Karpas-422 (cell line): Measurements from ENCODE around the gene GFRA1. TPM values are rescaled to one million over a fixed set of nuclear protein-coding genes. Genes with fewer than 3 reads are reported as not detected.
"Not testable (repeated sequence)": the region's sequence is repeated elsewhere in the genome, so short reads cannot be mapped to it uniquely, and the experiment has no call there.

ENCODE experiments used
- DNase-seq: peaks from one replicate; pipeline ENCODE4 v3.0.0-alpha.2; 2015
- H2AFZ ChIP-seq: fragments of 200-600 bp; sonication (generic); 2 replicates; pipeline ENCODE4 v1.6.1; 2014; ENCODE audit warnings: antibody characterized with exemption, low read length, mixed read lengths
- H3K27ac ChIP-seq: fragments of 200-600 bp; sonication (generic); 2 replicates; pipeline ENCODE4 v1.5.1; 2014; ENCODE audit warnings: mild to moderate bottlenecking, low read length, moderate library complexity
- H3K27me3 ChIP-seq: fragments of 200-600 bp; sonication (generic); 2 replicates; pipeline ENCODE4 v1.6.1; 2014; ENCODE audit warnings: low read length, mixed read lengths
- H3K36me3 ChIP-seq: fragments of 200-600 bp; sonication (generic); 2 replicates; pipeline ENCODE4 v1.6.1; 2014; ENCODE audit warnings: low read length, mixed read lengths; ENCODE audit not compliant: insufficient read depth
- H3K4me1 ChIP-seq: fragments of 200-600 bp; sonication (generic); 2 replicates; pipeline ENCODE4 v1.6.1; 2014; ENCODE audit warnings: mild to moderate bottlenecking, low read length, mixed read lengths
- H3K4me2 ChIP-seq: fragments of 200-600 bp; sonication (generic); 2 replicates; pipeline ENCODE4 v1.6.1; 2014; ENCODE audit warnings: low read length, low read depth, mild to moderate bottlenecking; ENCODE audit not compliant: poor library complexity, severe bottlenecking
- H3K4me3 ChIP-seq: fragments of 200-600 bp; sonication (generic); 2 replicates; pipeline ENCODE4 v1.5.1; 2014; ENCODE audit warnings: mild to moderate bottlenecking, antibody characterized with exemption, low read length, mixed read lengths
- H3K79me2 ChIP-seq: fragments of 200-600 bp; sonication (generic); 2 replicates; pipeline ENCODE4 v1.6.1; 2014; ENCODE audit warnings: mild to moderate bottlenecking, low read length, mixed read lengths
- H3K9ac ChIP-seq: fragments of 200-600 bp; sonication (generic); 2 replicates; pipeline ENCODE4 v1.6.0; 2014; ENCODE audit warnings: low read length
- H3K9me2 ChIP-seq: fragments of 200-600 bp; sonication (generic), shearing (Covaris generic); replicated peaks from 2 replicates; pipeline ENCODE4 v1.6.0; 2014; ENCODE audit warnings: mild to moderate bottlenecking, low read length, moderate library complexity; ENCODE audit not compliant: insufficient read depth
- H3K9me3 ChIP-seq: fragments of 300-700, 200-600 bp; sonication (generic); 2 replicates; pipeline ENCODE4 v1.6.1; 2014; ENCODE audit warnings: low read length, mixed read lengths
- H4K20me1 ChIP-seq: fragments of 200-600 bp; sonication (generic); 2 replicates; pipeline ENCODE4 v1.6.1; 2014; ENCODE audit warnings: mild to moderate bottlenecking, antibody characterized with exemption, low read length, low read depth; ENCODE audit not compliant: insufficient read depth
- total RNA-seq: library from RNA; depleted of rRNA; stranded (reverse); fragments of >200 nt; shearing (Covaris generic); gene quantifications from 2 replicates; pipeline ENCODE4 v1.2.3, GENCODE V29; 2014; ENCODE audit warnings: low replicate concordance

Gene GFRA1
- total RNA-seq, 1 experiment from 2014 or later = not detected

DNA sequence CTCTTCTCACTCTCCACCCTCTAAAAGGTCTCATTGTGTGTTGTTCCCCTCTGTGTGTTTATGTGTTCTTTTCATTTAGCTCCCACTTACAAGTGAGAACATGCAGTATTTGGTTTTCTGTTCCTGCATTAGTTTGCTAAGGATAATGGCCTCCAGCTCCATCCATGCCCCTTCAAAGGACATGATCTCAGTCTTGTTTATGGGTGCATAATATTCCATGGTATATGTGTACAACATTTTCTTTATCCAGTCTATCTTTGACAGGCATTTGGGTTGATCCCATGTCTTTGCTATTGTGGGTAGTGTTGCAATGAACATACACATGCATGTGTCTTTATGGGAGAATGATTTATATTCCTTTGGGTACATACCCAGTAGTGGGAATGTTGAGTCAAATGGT, 107.1 kb downstream of the GFRA1 start:
- not testable (repeated sequence) for H4K20me1 ChIP-seq, H3K4me3 ChIP-seq, DNase-seq, H2AFZ ChIP-seq, H3K27me3 ChIP-seq, H3K79me2 ChIP-seq, H3K27ac ChIP-seq, H3K9me2 ChIP-seq, H3K36me3 ChIP-seq, H3K9me3 ChIP-seq, H3K4me1 ChIP-seq, H3K9ac ChIP-seq, H3K4me2 ChIP-seq

GRCh38 chr10:116164291-116164690, 108.7 kb downstream of the GFRA1 start:
- no peaks in the 10 kb centered on the region for H3K36me3 ChIP-seq
- no peak overlapping the region for H3K9ac ChIP-seq
- no peak overlapping the region for H2AFZ ChIP-seq
- no peaks in the 10 kb centered on the region for H3K4me1 ChIP-seq
- H3K4me3 ChIP-seq = no peak overlapping the region
- no peaks in the 10 kb centered on the region for H4K20me1 ChIP-seq
- no peak for DNase-seq
- no peaks in the 10 kb centered on the region for H3K79me2 ChIP-seq
- no peak overlapping the region for H3K27ac ChIP-seq
- no peak overlapping the region for H3K4me2 ChIP-seq
- no peaks in the 10 kb centered on the region for H3K9me2 ChIP-seq
- no peaks in the 10 kb centered on the region for H3K27me3 ChIP-seq
- H3K9me3 ChIP-seq = no peaks in the 10 kb centered on the region

- no peak overlapping the region for H3K4me2 ChIP-seq
- no peaks in the 10 kb centered on the region for H4K20me1 ChIP-seq
- no peaks in the 10 kb centered on the region for H3K4me1 ChIP-seq
- no peaks in the 10 kb centered on the region for H3K79me2 ChIP-seq
- DNase-seq = no peak
- no peak overlapping the region for H3K27ac ChIP-seq
- no peaks in the 10 kb centered on the region for H3K9me3 ChIP-seq
- no peak overlapping the region for H3K9ac ChIP-seq
- no peaks in the 10 kb centered on the region for H3K9me2 ChIP-seq
- no peaks in the 10 kb centered on the region for H3K27me3 ChIP-seq
- no peak overlapping the region for H3K4me3 ChIP-seq
- no peak overlapping the region for H2AFZ ChIP-seq
- no peaks in the 10 kb centered on the region for H3K36me3 ChIP-seq
Observed at GRCh38 chr10:116163333-116164131, 109.5 kb downstream of the GFRA1 start.

GRCh38 chr10:116162851-116163250, 110.2 kb downstream of the GFRA1 start:
- Histone ChIP-seq H3K9ac (no peak overlapping the region), H4K20me1 (no peaks in the 10 kb centered on the region), H3K9me2 (no peaks in the 10 kb centered on the region), H3K36me3 (no peaks in the 10 kb centered on the region), H2AFZ (no peak overlapping the region), H3K27ac (no peak overlapping the region), H3K79me2 (no peaks in the 10 kb centered on the region), H3K4me3 (no peak overlapping the region), H3K27me3 (no peaks in the 10 kb centered on the region), H3K9me3 (no peaks in the 10 kb centered on the region), H3K4me2 (no peak overlapping the region), H3K4me1 (no peaks in the 10 kb centered on the region)
- DNase-seq = no peak

DNA sequence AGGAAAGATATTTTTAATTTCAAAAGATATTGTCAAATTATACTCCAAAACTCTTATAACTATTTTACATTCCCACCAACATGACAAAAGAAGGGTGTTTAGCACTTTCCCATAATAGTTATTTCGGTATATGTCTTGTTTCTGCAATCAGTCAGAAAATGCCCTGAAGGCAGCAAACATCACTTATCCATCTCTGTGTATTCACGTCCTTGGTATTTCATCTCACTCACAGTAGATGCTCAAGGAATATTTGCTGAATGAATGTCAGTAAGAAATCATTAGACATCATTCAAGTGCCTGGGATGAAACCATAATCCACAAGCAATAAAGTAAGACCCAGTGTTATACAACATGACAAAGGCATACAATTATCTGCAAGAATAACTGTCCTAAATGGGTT, 112.7 kb downstream of the GFRA1 start:
- Histone ChIP-seq H3K27ac (no peak overlapping the region), H3K9me3 (no peaks in the 10 kb centered on the region), H4K20me1 (no peaks in the 10 kb centered on the region), H3K4me3 (no peak overlapping the region), H3K36me3 (no peaks in the 10 kb centered on the region), H2AFZ (no peak overlapping the region), H3K9me2 (no peaks in the 10 kb centered on the region), H3K9ac (no peak overlapping the region), H3K27me3 (no peaks in the 10 kb centered on the region), H3K4me1 (no peaks in the 10 kb centered on the region), H3K4me2 (no peak overlapping the region), H3K79me2 (no peaks in the 10 kb centered on the region)
- no peak for DNase-seq

- no peak overlapping the region for H3K4me2 ChIP-seq
- no peaks in the 10 kb centered on the region for H4K20me1 ChIP-seq
- no peaks in the 10 kb centered on the region for H3K36me3 ChIP-seq
- no peak overlapping the region for H3K9ac ChIP-seq
- H3K4me3 ChIP-seq = no peak overlapping the region
- no peak for DNase-seq
- H2AFZ ChIP-seq = no peak overlapping the region
- H3K9me2 ChIP-seq = no peaks in the 10 kb centered on the region
- H3K9me3 ChIP-seq = no peaks in the 10 kb centered on the region
- no peaks in the 10 kb centered on the region for H3K79me2 ChIP-seq
- no peak overlapping the region for H3K27ac ChIP-seq
- H3K4me1 ChIP-seq = no peaks in the 10 kb centered on the region
- no peaks in the 10 kb centered on the region for H3K27me3 ChIP-seq
Observed at GRCh38 chr10:116159197-116159596, 113.8 kb downstream of the GFRA1 start.

- Histone ChIP-seq H3K9me2 (no peaks in the 10 kb centered on the region), H3K36me3 (no peaks in the 10 kb centered on the region), H3K27ac (no peak overlapping the region), H3K9ac (no peak overlapping the region), H3K4me3 (no peak overlapping the region), H2AFZ (no peak overlapping the region), H3K79me2 (no peaks in the 10 kb centered on the region), H3K4me1 (no peaks in the 10 kb centered on the region), H3K4me2 (no peak overlapping the region), H3K9me3 (no peaks in the 10 kb centered on the region), H3K27me3 (no peaks in the 10 kb centered on the region), H4K20me1 (no peaks in the 10 kb centered on the region)
- DNase-seq = no peak
Observed at GRCh38 chr10:116158036-116158435, 115.0 kb downstream of the GFRA1 start.

DNA sequence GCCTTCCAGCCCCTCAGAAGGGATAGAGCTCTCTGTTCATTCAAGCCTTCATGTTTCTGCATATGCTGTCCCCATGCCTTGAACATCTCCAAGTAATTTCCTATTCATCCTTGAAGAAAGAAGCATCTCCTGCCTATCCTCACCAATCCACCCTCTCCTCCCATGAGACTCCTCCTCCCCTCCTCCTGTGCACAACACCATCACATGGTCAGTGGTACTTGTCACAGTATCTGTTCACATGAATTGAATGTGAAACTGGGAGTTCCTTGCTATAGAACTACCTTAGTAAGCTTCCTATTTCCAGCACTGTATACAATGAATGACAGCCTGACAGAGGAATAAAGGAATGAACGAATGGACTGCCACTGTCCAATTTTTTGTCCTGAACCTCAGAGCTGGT, 115.5 kb downstream of the GFRA1 start:
- no peak overlapping the region for H2AFZ ChIP-seq
- H3K27ac ChIP-seq = no peak overlapping the region
- H3K4me1 ChIP-seq = no peaks in the 10 kb centered on the region
- no peak overlapping the region for H3K4me2 ChIP-seq
- H3K27me3 ChIP-seq = no peaks in the 10 kb centered on the region
- H4K20me1 ChIP-seq = no peaks in the 10 kb centered on the region
- no peak overlapping the region for H3K9ac ChIP-seq
- no peak overlapping the region for H3K4me3 ChIP-seq
- no peaks in the 10 kb centered on the region for H3K36me3 ChIP-seq
- no peaks in the 10 kb centered on the region for H3K79me2 ChIP-seq
- H3K9me2 ChIP-seq = no peaks in the 10 kb centered on the region
- DNase-seq = no peak
- H3K9me3 ChIP-seq = no peaks in the 10 kb centered on the region
